HT1080 (cell line): Measurements from ENCODE around the gene GASK1B. TPM values are rescaled to one million over a fixed set of nuclear protein-coding genes. Genes with fewer than 3 reads are reported as not detected.

Experiments
- DNase-seq: peaks from one replicate; pipeline ENCODE4 v3.0.0-alpha.2; 2015; ENCODE audit warnings: low read depth
- total RNA-seq: library from RNA; depleted of rRNA; stranded (reverse); fragments of >200 nt; shearing (Covaris generic); gene quantifications from 2 replicates; pipeline ENCODE4 v1.2.3, GENCODE V29; 2014; rRNA removed

The GASK1B gene
- total RNA-seq, 1 experiment from 2014 or later = 0.21 TPM

DNA sequence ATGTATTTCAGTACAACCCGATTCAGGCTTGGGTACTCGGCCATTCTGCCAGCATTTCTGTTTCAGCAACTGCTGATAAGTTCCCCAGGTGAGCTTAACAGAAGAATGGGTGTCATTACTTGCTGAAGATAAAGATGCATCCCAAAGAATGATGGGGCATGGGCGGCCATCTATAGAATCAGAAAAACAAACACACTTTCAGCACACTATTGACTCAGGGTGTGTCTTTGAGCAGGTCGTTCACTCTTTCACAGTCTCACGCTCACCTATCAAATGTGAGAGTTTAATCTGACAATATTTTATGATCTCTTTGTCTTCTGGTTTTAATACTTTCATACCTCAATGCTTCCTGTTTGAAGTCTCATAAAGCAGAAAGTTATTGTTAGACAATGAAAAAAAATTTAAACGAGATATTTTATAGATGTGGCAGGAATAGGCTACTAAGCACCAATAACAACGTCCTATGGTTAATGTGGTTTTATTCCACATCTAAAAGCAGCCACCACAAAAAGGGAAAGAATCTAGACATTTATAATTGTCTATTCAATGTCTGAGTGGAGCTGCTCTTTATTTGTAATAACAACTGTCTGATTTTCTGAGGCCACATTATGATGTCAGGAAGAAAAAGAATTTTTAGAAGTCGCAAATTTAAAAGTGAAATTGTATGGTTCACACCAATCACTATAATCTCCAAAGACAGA lies 17.0 kb downstream of the GASK1B start:
- no peak for DNase-seq

DNA sequence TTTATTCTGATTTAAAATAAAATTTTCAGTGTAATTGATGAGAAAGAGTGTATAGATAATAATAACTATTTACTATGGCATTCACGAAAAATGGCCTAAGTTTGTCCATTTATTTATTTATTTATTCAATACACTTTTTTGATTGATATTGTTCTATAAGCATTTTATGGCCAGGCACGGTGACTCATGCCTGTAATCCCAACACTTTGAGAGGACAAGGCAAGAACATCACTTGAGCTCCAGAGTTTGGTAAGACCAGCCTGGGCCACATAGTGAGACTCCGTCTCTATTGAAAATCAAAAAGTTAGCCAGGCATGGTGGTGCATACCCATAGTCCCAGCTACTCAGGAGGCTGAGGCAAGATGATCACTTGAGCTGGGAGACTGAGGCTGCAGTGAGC lies 25.7 kb downstream of the GASK1B start:
- no peak for DNase-seq

DNA sequence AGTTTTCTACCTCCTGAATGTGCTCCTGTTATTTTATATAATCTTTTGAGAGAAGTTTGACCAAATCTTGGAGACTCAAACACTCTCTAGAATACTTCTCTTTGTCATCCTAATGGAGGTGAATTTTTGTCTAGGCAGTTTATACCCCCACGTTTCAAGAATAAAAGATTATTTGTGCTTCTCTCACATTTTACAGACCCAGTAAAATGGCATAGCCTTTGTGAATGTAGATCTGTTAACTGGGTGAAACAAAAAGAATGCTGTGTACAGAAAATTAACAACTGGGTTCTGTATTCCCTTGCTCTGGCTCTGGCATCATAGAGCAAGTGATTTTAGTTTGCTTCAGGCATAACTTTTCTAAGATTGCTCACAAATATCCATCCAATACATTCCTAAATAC lies 26.1 kb downstream of the GASK1B start:
- DNase-seq = no peak

- peak; percentile 6 for DNase-seq
Measured at GRCh38 chr4:158139086-158139485, 33.7 kb downstream of the GASK1B start.

GRCh38 chr4:158134222-158134621 lies 38.6 kb downstream of the GASK1B start:
- DNase-seq = no peak

- no peak for DNase-seq
Measured at GRCh38 chr4:158133551-158133950, 39.3 kb downstream of the GASK1B start.

DNA sequence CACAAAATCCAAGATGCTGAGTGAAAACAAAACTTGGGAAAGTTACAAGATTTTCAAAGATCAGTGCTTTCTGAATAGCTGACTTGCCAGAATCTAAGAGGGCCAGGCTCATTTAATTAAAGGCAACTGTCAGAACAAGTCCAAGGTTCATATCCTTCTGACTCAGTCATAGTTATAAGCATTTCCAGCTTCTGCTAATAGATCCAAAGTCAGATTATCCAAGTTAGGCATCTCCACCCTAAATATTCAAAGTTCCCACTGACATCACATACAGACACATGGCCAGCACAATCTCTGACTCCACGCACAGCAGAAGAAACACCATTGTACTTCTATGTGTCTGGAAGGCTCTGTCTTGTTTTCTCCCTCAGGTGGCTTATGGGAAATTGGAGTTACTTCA lies 41.8 kb downstream of the GASK1B start:
- no peak for DNase-seq

- DNase-seq = no peak
Measured at GRCh38 chr4:158130204-158130603, 42.6 kb downstream of the GASK1B start.

GRCh38 chr4:158129694-158130093 lies 43.1 kb downstream of the GASK1B start:
- DNase-seq = peak; percentile 68

DNA sequence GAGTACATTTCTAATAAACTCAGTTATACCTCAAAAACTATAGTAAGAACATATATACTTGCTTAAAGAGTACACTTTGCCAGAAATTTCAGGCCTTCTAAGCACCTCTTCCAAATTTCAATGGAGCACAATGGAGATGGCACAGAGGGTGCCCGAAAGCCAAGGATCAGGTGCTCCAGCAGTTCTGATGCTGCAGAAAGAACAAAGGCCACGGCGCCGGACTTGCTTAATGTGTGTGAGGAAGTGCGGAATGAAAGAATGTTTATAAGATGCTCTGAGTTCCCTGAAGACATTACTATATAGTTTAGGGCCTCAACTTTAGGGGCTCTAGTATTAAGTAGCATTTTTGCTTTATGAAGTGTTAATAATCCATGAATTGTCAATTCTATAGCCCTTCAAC lies 44.3 kb downstream of the GASK1B start:
- DNase-seq = no peak

DNA sequence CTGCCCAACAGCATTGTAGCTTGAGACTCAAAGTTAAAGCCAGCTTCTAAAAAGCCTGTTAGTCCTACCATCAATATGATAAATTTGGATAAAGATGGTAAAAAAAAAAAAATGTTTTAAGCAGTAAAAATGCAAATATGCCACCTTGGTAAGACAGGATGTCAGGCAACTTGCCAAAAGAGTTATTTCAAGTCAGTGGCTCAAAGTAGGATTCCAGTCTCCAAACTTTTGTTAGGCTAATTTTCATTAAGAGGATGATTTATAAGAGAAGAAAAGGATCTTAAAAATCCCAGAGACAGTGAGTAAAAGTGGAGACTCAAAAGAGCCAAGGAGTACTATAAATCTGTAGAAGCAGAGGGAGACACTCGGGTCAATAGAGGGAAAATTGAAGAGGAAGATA lies 47.5 kb downstream of the GASK1B start:
- DNase-seq = no peak

Other genes with a start within 250 kb of the GASK1B start
- gene TMEM144, start 37.5 kb upstream of the GASK1B start, total RNA-seq = not detected in 2 replicates